Lung (tissue), 12 donors: Measurements from ENCODE around the gene SLC27A1. TPM values are rescaled to one million over a fixed set of nuclear protein-coding genes. Genes with fewer than 3 reads are reported as not detected.
A peak's percentile ranks its signal among the peaks of the same experiment; 100 is the strongest.
"Not testable (repeated sequence)": the region's sequence is repeated elsewhere in the genome, so short reads cannot be mapped to it uniquely, and the experiment has no call there.

Source experiments
- ATAC-seq: fragments of 200-7000 bp; cut with Tn5 transposase; one replicate; pipeline ENCODE4 v1.9.1; 2020; ENCODE audit warnings: moderate number of reproducible peaks; ENCODE audit not compliant: insufficient read depth, low FRiP score
- DNase-seq, 3 donors: peaks; one replicate each; pipeline ENCODE4 v3.0.0-alpha.2; 2013 to 2017
- H3K27ac ChIP-seq, 2 donors: one replicate each; pipeline ENCODE4 v1.5.1; 2013; ENCODE audit warnings: mild to moderate bottlenecking in 2 of 2, moderate library complexity in 2 of 2, control low read depth in 1 of 2, inconsistent platforms in 1 of 2, low read depth in 1 of 2, low read length in 1 of 2
- H3K27me3 ChIP-seq, 3 donors: one replicate each; pipeline ENCODE4 v1.5.1; 2013; ENCODE audit warnings: low read length in 2 of 3; ENCODE audit not compliant: control insufficient read depth in 3 of 3, insufficient read depth in 3 of 3
- H3K36me3 ChIP-seq, 4 donors: one replicate each; pipeline ENCODE4 v1.5.1; 2013; ENCODE audit warnings: low read length in 4 of 4, mild to moderate bottlenecking in 1 of 4, moderate library complexity in 1 of 4; ENCODE audit not compliant: control insufficient read depth in 4 of 4, insufficient read depth in 4 of 4
- H3K4me1 ChIP-seq, 5 donors: one replicate each; pipeline ENCODE4 v1.5.1; 2013; ENCODE audit warnings: low read length in 5 of 5, mild to moderate bottlenecking in 2 of 5, moderate library complexity in 1 of 5; ENCODE audit not compliant: control insufficient read depth in 5 of 5, insufficient read depth in 5 of 5
- H3K4me3 ChIP-seq: one replicate; pipeline ENCODE4 v1.5.1; 2013; ENCODE audit warnings: mild to moderate bottlenecking, control low read depth, moderate library complexity
- H3K9ac ChIP-seq, 2 donors: one replicate each; pipeline ENCODE4 v1.5.1; 2013; ENCODE audit warnings: low read length in 2 of 2, control low read depth in 1 of 2; ENCODE audit not compliant: insufficient read depth in 1 of 2
- H3K9me3 ChIP-seq, 4 donors: one replicate each; pipeline ENCODE4 v1.5.1; 2013; ENCODE audit warnings: low read length in 3 of 4, mild to moderate bottlenecking in 1 of 4, moderate library complexity in 1 of 4; ENCODE audit not compliant: control insufficient read depth in 4 of 4, insufficient read depth in 3 of 4
- CTCF ChIP-seq: IDR thresholded peaks from 2 replicates; pipeline ENCODE4 v1.5.1; 2012; ENCODE audit warnings: mild to moderate bottlenecking; ENCODE audit errors: control extremely low read depth, extremely low read depth
- WGBS, 2 donors: extraction: QIAGEN DNeasy Blood & Tissue Kit; methylation state at CpG; one replicate each; pipeline ENCODE4 v1.1.7; 2013; 5-methylcytosine and 5-hydroxymethylcytosine counted together
- polyA plus RNA-seq, 2 donors: library from polyadenylated mRNA; stranded (reverse); fragments of 200-250 nt; gene quantifications; one replicate each; pipeline ENCODE4 v1.2.1, GENCODE V29; 2013
- total RNA-seq, 2 donors: library from RNA; depleted of rRNA in 1 of 2; stranded (reverse); fragments of >200 nt in 1 of 2; gene quantifications; one replicate each; pipeline ENCODE4 v1.2.1, GENCODE V29; 2014 to 2021
- donor health status: control.
- donor health status: control.
- donor health status: Bipolar disorder and iron deficiency.
- donor health status: healthy.
- donor health status: DM: yes; HTN: yes; CAD: no.

The SLC27A1 gene
- total and polyA plus RNA-seq, 4 donors: 12.2 to 26.9 (median 20.6) TPM

- no peaks in the 10 kb centered on the region for H3K9me3 ChIP-seq
- peak overlapping the region in 1 of 2 donors; percentile 55 for H3K27ac ChIP-seq
Observed at GRCh38 chr19:17473041-17473440, 2.7 kb downstream of the SLC27A1 start.

GRCh38 chr19:17475011-17475540 lies 4.8 kb downstream of the SLC27A1 start:
- ATAC-seq, DNase-seq, H3K36me3 ChIP-seq, H3K9ac ChIP-seq, H3K9me3 ChIP-seq, H3K4me3 ChIP-seq, H3K27me3 ChIP-seq: not testable (repeated sequence)
- 77 to 78% methylated on average over 6 of the region's 6 CpGs for WGBS, 2 donors
- Histone ChIP-seq H3K4me1 (peaks cover 0 to 19% (median 5%) of the 10 kb centered on the region in 5 donors), H3K27ac (peak overlapping the region; percentile 15 to 71)

More at GRCh38 chr19:17473041-17473440, 2.7 kb downstream of the SLC27A1 start:
- no peak for TF ChIP-seq CTCF
- WGBS, 2 donors: 63 to 78% methylated on average over 9 of the region's 9 CpGs
- DNase-seq (no peak), ATAC-seq (no peak)
- Histone ChIP-seq H3K4me1 (peaks cover 4 to 19% (median 10%) of the 10 kb centered on the region in 5 donors), H3K4me3 (no peak overlapping the region), H3K36me3 (peaks cover 0 to 2% (median 0%) of the 10 kb centered on the region in 4 donors), H3K27me3 (no peaks in the 10 kb centered on the region), H3K9ac (no peak overlapping the region)

GRCh38 chr19:17475541-17476115 lies 5.3 kb downstream of the SLC27A1 start:
- Histone ChIP-seq H3K4me1 (peaks cover 0 to 19% (median 5%) of the 10 kb centered on the region in 5 donors), H3K36me3 (peaks cover 0 to 2% (median 0%) of the 10 kb centered on the region in 4 donors), H3K27me3 (no peaks in the 10 kb centered on the region), H3K9ac (no peak overlapping the region), H3K27ac (peak overlapping the region; percentile 15 to 71), H3K4me3 (no peak overlapping the region), H3K9me3 (no peaks in the 10 kb centered on the region)
- ATAC-seq: peak; percentile 58
- TF ChIP-seq CTCF: no peak
- DNase-seq: peak; percentile 56 to 79 (median 79)
- 27 to 30% methylated on average over 10 of the region's 10 CpGs for WGBS, 2 donors

- WGBS, 2 donors: 80 to 85% methylated on average over 6 of the region's 6 CpGs
Observed at GRCh38 chr19:17479325-17479791, 9.0 kb downstream of the SLC27A1 start.

More at GRCh38 chr19:17479325-17479791, 9.0 kb downstream of the SLC27A1 start:
- Histone ChIP-seq H3K9ac (no peak overlapping the region), H3K4me1 (peaks cover 0 to 12% (median 0%) of the 10 kb centered on the region in 5 donors), H3K4me3 (no peak overlapping the region), H3K27me3 (no peaks in the 10 kb centered on the region), H3K36me3 (no peaks in the 10 kb centered on the region), H3K27ac (no peak overlapping the region), H3K9me3 (no peaks in the 10 kb centered on the region)
- no peak for ATAC-seq
- TF ChIP-seq CTCF: no peak
- DNase-seq: no peak
